HG03135 (cell line): ENCODE measurements around the gene ZC3HAV1L.
A peak's percentile ranks its signal among the peaks of the same experiment; 100 is the strongest.
"Not testable (repeated sequence)": the region's sequence is repeated elsewhere in the genome, so short reads cannot be mapped to it uniquely, and the experiment has no call there.

Experiments
- ATAC-seq: cut with Tn5 transposase; IDR thresholded peaks from one replicate; pipeline ENCODE4 v1.9.1; 2021; ENCODE audit warnings: mild to moderate bottlenecking, moderate library complexity; ENCODE audit not compliant: unreplicated experiment

Gene ZC3HAV1L

GRCh38 chr7:139054656-139055055 lies 18.8 kb upstream of the ZC3HAV1L start:
- not testable (repeated sequence) for ATAC-seq

DNA sequence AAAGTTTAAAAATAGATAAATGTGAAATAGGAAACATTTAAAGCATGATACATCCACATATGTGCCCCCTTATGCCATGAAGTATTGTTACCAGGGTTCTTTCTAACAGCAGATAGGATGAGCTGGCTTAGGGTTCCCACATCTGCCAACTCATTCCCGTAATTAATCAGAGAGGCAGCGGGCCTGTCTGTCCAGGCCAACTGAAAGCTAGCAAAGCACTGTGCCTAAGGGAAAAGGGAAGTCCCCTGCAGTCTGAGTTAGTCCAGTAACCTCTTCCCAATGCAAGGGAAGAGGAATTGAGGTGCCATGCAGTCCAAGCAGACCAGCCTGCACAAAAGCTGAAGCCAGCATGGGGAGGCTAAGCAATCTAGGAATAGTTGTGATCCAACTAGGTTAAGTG lies 18.3 kb upstream of the ZC3HAV1L start:
- ATAC-seq = no peak

DNA sequence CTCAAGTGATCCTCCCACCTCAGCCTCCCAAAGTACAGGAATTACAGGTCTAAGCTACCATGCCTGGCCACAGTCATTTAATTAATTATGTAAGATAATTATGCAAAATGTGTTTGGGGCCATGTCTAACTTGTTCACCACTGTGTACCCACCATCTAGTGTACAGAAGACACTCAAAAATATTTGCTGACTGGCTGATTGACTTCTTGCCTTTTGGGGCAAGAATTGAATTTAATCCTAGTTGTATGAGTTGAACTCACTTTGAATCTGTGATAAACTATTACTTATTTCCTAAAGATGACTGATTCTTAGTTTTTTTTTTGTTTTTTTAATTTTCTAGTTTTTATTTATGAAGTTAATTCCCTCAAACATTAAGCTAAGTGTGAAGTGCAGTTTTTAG lies 15.8 kb upstream of the ZC3HAV1L start:
- no peak for ATAC-seq

DNA sequence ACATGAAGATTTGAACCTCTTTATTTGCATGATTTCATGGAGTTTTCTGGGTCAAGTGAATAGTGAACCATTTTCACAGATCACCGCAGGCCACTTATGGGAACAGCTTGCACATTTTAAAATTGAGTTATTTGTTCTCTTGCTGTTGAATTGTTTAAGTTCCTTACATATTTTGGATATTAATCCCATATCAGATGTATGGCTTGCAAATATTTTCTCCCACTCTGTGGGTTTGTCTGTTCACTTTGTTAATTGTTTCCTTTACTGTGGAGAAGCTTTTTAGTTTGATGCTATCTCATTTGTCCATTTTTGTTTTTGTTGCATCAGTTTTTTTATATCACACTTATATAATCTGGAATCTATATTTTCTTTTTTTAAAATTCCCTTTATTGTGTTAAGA lies 14.1 kb upstream of the ZC3HAV1L start:
- ATAC-seq = no peak

- no peak for ATAC-seq
These were observed 13.3 kb upstream of the ZC3HAV1L start for GRCh38 chr7:139049111-139049510.

- ATAC-seq = no peak
These were observed 12.1 kb upstream of the ZC3HAV1L start for GRCh38 chr7:139047970-139048369.

GRCh38 chr7:139046143-139046542 lies 10.3 kb upstream of the ZC3HAV1L start:
- no peak for ATAC-seq

GRCh38 chr7:139044813-139045794 lies 9.3 kb upstream of the ZC3HAV1L start:
- no peak for ATAC-seq

DNA sequence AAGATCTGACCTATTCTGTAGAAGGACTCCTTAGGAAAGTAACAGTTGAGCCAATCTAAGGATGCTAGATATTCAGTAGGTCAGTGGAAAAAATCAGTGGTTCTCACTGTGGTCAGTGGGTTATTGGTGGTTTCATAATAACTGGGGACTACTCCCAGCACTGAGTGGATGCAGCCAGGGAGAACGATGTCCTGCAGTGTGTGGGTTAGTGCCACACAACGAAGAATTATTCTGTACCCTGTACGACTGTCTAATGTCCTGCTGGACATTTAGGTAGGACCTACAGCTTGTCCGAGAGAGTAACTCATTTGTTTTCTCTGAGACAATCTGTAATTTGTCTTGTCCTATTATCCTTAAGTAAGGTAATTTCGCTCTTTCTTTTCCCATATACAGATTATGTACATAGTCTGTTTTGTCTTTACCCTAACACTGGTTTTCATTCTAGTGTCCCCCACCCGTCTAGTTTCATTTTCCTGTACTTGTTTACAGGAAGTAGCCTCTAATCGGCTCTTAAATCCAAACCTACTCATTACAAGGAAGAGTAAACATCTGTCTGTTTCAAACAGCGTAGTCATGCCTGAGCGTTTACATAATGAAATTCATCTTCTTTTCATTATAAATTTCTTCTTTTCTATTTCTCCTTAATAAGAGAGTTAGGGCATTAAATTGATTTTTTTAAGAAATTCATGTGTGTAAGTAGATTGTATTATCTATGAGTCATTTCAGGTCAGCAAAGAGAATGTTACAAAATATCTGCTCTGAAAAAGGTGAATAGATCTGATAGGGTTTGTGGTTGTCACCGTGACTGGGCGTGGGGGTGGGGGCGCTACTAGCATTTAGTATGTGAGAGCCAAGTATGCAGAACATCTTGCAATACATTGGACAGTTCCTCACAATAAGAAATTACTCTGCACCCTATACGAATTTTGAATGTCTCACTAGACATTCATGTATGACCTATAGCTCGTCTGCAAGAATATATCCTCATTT lies 8.3 kb upstream of the ZC3HAV1L start:
- ATAC-seq = no peak

GRCh38 chr7:139041378-139042085 lies 5.7 kb upstream of the ZC3HAV1L start:
- no peak for ATAC-seq

GRCh38 chr7:139038691-139039090 lies 2.8 kb upstream of the ZC3HAV1L start:
- ATAC-seq = no peak

- no peak for ATAC-seq
These were observed 1.1 kb upstream of the ZC3HAV1L start for GRCh38 chr7:139036901-139037300.

GRCh38 chr7:139034855-139035585 lies 822 bp downstream of the ZC3HAV1L start:
- ATAC-seq = peak; percentile 36

DNA sequence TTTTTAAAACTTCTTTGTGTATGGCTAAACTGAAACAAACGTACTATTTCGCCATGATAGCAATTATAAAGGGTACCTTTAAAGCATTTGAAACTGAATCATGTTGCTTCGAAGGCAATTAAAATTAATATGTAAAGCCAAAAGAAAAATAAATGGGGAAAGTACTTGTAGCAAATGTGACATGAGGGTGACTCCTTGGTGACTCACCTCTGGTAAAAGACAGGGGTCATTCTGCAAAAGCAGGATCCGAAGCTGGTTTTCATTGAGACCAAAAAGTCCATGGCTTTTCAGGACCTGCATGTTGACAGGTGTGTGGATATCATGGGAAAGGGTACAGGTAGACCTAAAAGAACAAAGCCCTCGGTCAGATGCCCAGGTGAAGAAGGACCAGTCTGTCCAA lies 1.5 kb downstream of the ZC3HAV1L start:
- no peak for ATAC-seq

- ATAC-seq = no peak
These were observed 2.3 kb downstream of the ZC3HAV1L start for GRCh38 chr7:139033346-139034114.

GRCh38 chr7:139032473-139032872 lies 3.4 kb downstream of the ZC3HAV1L start:
- ATAC-seq = no peak

DNA sequence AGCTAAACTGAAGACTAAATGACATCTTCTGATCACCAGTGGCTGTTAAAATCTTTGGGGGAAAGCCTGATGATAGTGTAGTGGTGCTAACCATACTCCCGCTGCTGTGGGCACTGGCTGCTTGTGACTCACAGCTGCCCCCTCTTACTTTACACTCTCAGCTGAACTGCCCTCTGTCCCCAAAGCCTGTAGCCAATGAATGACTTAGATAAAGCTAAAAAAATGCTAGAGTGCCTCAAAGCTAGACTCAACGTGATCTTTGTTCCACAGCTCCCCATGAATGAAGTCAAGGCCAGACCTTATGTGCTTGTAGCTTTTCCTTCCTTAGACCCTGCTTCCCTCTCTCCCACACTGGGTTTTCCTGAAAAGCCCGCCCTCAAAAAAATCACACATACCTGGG lies 6.5 kb downstream of the ZC3HAV1L start:
- no peak for ATAC-seq

- no peak for ATAC-seq
These were observed 9.3 kb downstream of the ZC3HAV1L start for GRCh38 chr7:139026551-139026950.

GRCh38 chr7:139025861-139026260 lies 10.0 kb downstream of the ZC3HAV1L start:
- ATAC-seq = not testable (repeated sequence)
